CD14-positive monocyte (primary cell): ENCODE measurements around the gene BACH2. TPM values are rescaled to one million over a fixed set of nuclear protein-coding genes. Genes with fewer than 3 reads are reported as not detected.
"Not testable (repeated sequence)": the region's sequence is repeated elsewhere in the genome, so short reads cannot be mapped to it uniquely, and the experiment has no call there.

ENCODE experiments used
- DNase-seq, 3 donors: peaks; one replicate each; pipeline ENCODE4 v3.0.0-alpha.2; 2011 to 2022
- H2AFZ ChIP-seq: 2 replicates; pipeline ENCODE4 v1.6.0; 2012; ENCODE audit warnings: mild to moderate bottlenecking, low read depth, low read length, inconsistent platforms; ENCODE audit not compliant: insufficient read depth, poor library complexity, severe bottlenecking
- H3K27ac ChIP-seq, 2 donors: 1 replicate in 1 of 2; 2 replicates in 1 of 2; pipeline ENCODE4 v1.5.1; 2012 to 2013; ENCODE audit warnings: low read length in 2 of 2, control low read depth in 1 of 2, inconsistent platforms in 1 of 2, low read depth in 1 of 2, mild to moderate bottlenecking in 1 of 2
- H3K27me3 ChIP-seq, 2 donors: one replicate each; pipeline versions ENCODE4 v1.6.0 to v1.6.1; 2011 to 2013; ENCODE audit warnings: low read length in 2 of 2; ENCODE audit not compliant: control insufficient read depth in 2 of 2, insufficient read depth in 2 of 2
- H3K36me3 ChIP-seq, 2 donors: replicated peaks in 1 of 2; 1 replicate in 1 of 2; 2 replicates in 1 of 2; pipeline versions ENCODE4 v1.5.1 to v1.6.1; 2012 to 2013; ENCODE audit warnings: low read length in 2 of 2, control low read depth in 1 of 2, inconsistent platforms in 1 of 2, mild to moderate bottlenecking in 1 of 2; ENCODE audit not compliant: insufficient read depth in 2 of 2, control insufficient read depth in 1 of 2
- H3K4me1 ChIP-seq, 2 donors: 1 replicate in 1 of 2; 2 replicates in 1 of 2; pipeline versions ENCODE4 v1.5.1 to v1.6.1; 2012 to 2013; ENCODE audit warnings: low read length in 2 of 2, control low read depth in 1 of 2, inconsistent platforms in 1 of 2, mild to moderate bottlenecking in 1 of 2, moderate library complexity in 1 of 2; ENCODE audit not compliant: insufficient read depth in 2 of 2, control insufficient read depth in 1 of 2
- H3K4me2 ChIP-seq: replicated peaks from 2 replicates; pipeline ENCODE3; 2012; ENCODE audit warnings: low read length, moderate library complexity, mild to moderate bottlenecking; ENCODE audit not compliant: poor library complexity, severe bottlenecking; ENCODE audit errors: extremely low read depth
- H3K4me3 ChIP-seq, 3 experiments: fragments of 200-600 bp in 1 of 3; sonication (generic) in 1 of 3; replicated peaks in 1 of 3; 1 replicate in 2 of 3; 2 replicates in 1 of 3; pipeline ENCODE4 v1.5.1; 2011 to 2013; ENCODE audit warnings: low read length in 3 of 3, mild to moderate bottlenecking in 3 of 3, control low read depth in 2 of 3, low read depth in 2 of 3, inconsistent platforms in 1 of 3, moderate library complexity in 1 of 3
- H3K79me2 ChIP-seq: 2 replicates; pipeline ENCODE4 v1.6.0; 2012; ENCODE audit warnings: mild to moderate bottlenecking, control low read depth, inconsistent platforms, low read length, moderate library complexity; ENCODE audit not compliant: insufficient read depth
- H3K9ac ChIP-seq: 2 replicates; pipeline ENCODE4 v1.6.0; 2017; ENCODE audit warnings: low read length, mild to moderate bottlenecking; ENCODE audit not compliant: insufficient read depth, poor library complexity, severe bottlenecking
- H3K9me3 ChIP-seq, 2 donors: replicated peaks in 1 of 2; 1 replicate in 1 of 2; 2 replicates in 1 of 2; pipeline versions ENCODE4 v1.5.1 to v1.6.1; 2012 to 2013; ENCODE audit warnings: low read length in 2 of 2, control low read depth in 1 of 2; ENCODE audit not compliant: control insufficient read depth in 1 of 2, insufficient read depth in 1 of 2
- H4K20me1 ChIP-seq: 2 replicates; pipeline ENCODE4 v1.6.0; 2012; ENCODE audit warnings: mild to moderate bottlenecking, low read length, control low read depth, moderate library complexity; ENCODE audit not compliant: insufficient read depth
- H3K27ac Mint-ChIP-seq, 7 donors: one replicate each; pipeline ENCODE4 v1.8.0; 2020; ENCODE audit warnings: mild to moderate bottlenecking in 7 of 7, mixed read lengths in 7 of 7, moderate library complexity in 6 of 7, inconsistent platforms in 2 of 7
- H3K27me3 Mint-ChIP-seq, 3 donors: one replicate each; pipeline ENCODE4 v1.8.0; 2021 to 2022; ENCODE audit warnings: low read depth in 3 of 3, mild to moderate bottlenecking in 3 of 3, mixed read lengths in 3 of 3, moderate library complexity in 3 of 3, inconsistent platforms in 1 of 3
- H3K36me3 Mint-ChIP-seq, 2 donors: one replicate each; pipeline ENCODE4 v1.8.0; 2020; ENCODE audit warnings: mixed read lengths in 2 of 2, inconsistent platforms in 1 of 2, mild to moderate bottlenecking in 1 of 2
- H3K4me1 Mint-ChIP-seq: one replicate; pipeline ENCODE4 v1.8.0; 2020; ENCODE audit warnings: mild to moderate bottlenecking, mixed read lengths
- H3K4me3 Mint-ChIP-seq, 2 donors: one replicate each; pipeline ENCODE4 v1.8.0; 2020; ENCODE audit warnings: mild to moderate bottlenecking in 2 of 2, mixed read lengths in 2 of 2, moderate library complexity in 1 of 2
- H3K9me3 Mint-ChIP-seq, 7 donors: one replicate each; pipeline ENCODE4 v1.8.0; 2020 to 2022; ENCODE audit warnings: mixed read lengths in 7 of 7, mild to moderate bottlenecking in 6 of 7, moderate library complexity in 6 of 7, inconsistent platforms in 2 of 7
- CTCF ChIP-seq: fragments of 200-600 bp; IDR thresholded peaks from one replicate; pipeline ENCODE4 v1.8.0; 2022; ENCODE audit warnings: antibody characterized with exemption, mild to moderate bottlenecking
- WGBS: methylation state at CpG from one replicate; pipeline ENCODE4 v1.1.5; 2013; ENCODE audit warnings: missing lambda C conversion rate; ENCODE audit not compliant: insufficient coverage; 5-methylcytosine and 5-hydroxymethylcytosine counted together
- intact Hi-C, 2 donors: fragments of 100-400 bp; cut with micrococcal nuclease; formaldehyde crosslinking; loops; one replicate each; pipeline versions ENCODE4 v1.15.0 to v1.15.1; 2023
- polyA plus RNA-seq, 3 donors: library from polyadenylated mRNA; depleted of rRNA in 1 of 3; unstranded in 2 of 3; stranded (reverse) in 1 of 3; fragments of 300-500 nt in 2 of 3; fragments of >200 nt in 1 of 3; fragmentation: Illumina TruSeq in 2 of 3; gene quantifications; 1 replicate in 2 of 3; 2 replicates in 1 of 3; pipeline ENCODE4 v1.2.3, GENCODE V29; 2012 to 2021

Gene BACH2
- polyA plus RNA-seq, 3 donors = 0.04 to 0.09 (median 0.05) TPM

GRCh38 chr6:90168693-90169131 is 127.9 kb downstream of the BACH2 start:
- no peak overlapping the region for H3K4me3 Mint-ChIP-seq
- Histone ChIP-seq H2AFZ (no peak overlapping the region), H3K4me1 (no peaks in the 10 kb centered on the region), H3K27me3 (no peaks in the 10 kb centered on the region), H3K36me3 (no peaks in the 10 kb centered on the region), H3K27ac (no peak overlapping the region), H4K20me1 (no peaks in the 10 kb centered on the region), H3K79me2 (no peaks in the 10 kb centered on the region), H3K9me3 (no peaks in the 10 kb centered on the region), H3K4me3 (no peak overlapping the region), H3K9ac (no peak overlapping the region), H3K4me2 (no peak overlapping the region)
- peaks cover 0 to 1% (median 0%) of the 10 kb centered on the region in 3 donors for H3K27me3 Mint-ChIP-seq
- 100% methylated on average over 1 of the region's 4 CpGs for WGBS
- H3K4me1 Mint-ChIP-seq = peaks cover 14% of the 10 kb centered on the region
- peaks cover 0 to 4% (median 0%) of the 10 kb centered on the region in 7 donors for H3K9me3 Mint-ChIP-seq
- H3K36me3 Mint-ChIP-seq = no peaks in the 10 kb centered on the region
- no peak for DNase-seq
- intact Hi-C loops = no loop called here
- no peak for TF ChIP-seq CTCF
- no peak overlapping the region for H3K27ac Mint-ChIP-seq

GRCh38 chr6:90167514-90168379 is 128.9 kb downstream of the BACH2 start:
- 100% methylated on average over 1 of the region's 4 CpGs for WGBS
- Histone ChIP-seq H3K36me3 (no peaks in the 10 kb centered on the region), H3K9me3 (no peaks in the 10 kb centered on the region), H3K27me3 (no peaks in the 10 kb centered on the region), H4K20me1 (no peaks in the 10 kb centered on the region), H3K4me2 (no peak overlapping the region), H3K4me1 (no peaks in the 10 kb centered on the region), H2AFZ (no peak overlapping the region), H3K27ac (no peak overlapping the region), H3K79me2 (no peaks in the 10 kb centered on the region), H3K9ac (no peak overlapping the region), H3K4me3 (no peak overlapping the region)
- no peak for DNase-seq
- H3K4me3 Mint-ChIP-seq = no peak overlapping the region
- no peak for TF ChIP-seq CTCF
- peaks cover 9% of the 10 kb centered on the region for H3K4me1 Mint-ChIP-seq
- H3K27ac Mint-ChIP-seq = no peak overlapping the region
- H3K9me3 Mint-ChIP-seq = peaks cover 0 to 4% (median 0%) of the 10 kb centered on the region in 7 donors
- no peaks in the 10 kb centered on the region for H3K36me3 Mint-ChIP-seq
- intact Hi-C loops = no loop called here
- peaks cover 0 to 1% (median 0%) of the 10 kb centered on the region in 3 donors for H3K27me3 Mint-ChIP-seq

GRCh38 chr6:90166155-90166924 is 130.3 kb downstream of the BACH2 start:
- intact Hi-C loops, H3K4me3 Mint-ChIP-seq, H3K27ac ChIP-seq, H3K4me1 Mint-ChIP-seq, H3K36me3 ChIP-seq, H3K27ac Mint-ChIP-seq, H3K4me1 ChIP-seq, H4K20me1 ChIP-seq, DNase-seq, H3K9ac ChIP-seq, H3K36me3 Mint-ChIP-seq, H3K9me3 ChIP-seq, H3K4me3 ChIP-seq, H3K27me3 Mint-ChIP-seq, H2AFZ ChIP-seq, H3K27me3 ChIP-seq, H3K4me2 ChIP-seq, H3K79me2 ChIP-seq, H3K9me3 Mint-ChIP-seq: not testable (repeated sequence)
- no CpG with 5 or more reads among the region's 7 CpGs for WGBS
